NCI-H345 (cell line): ENCODE data around the gene RBMS1.
"Not testable (repeated sequence)": the region's sequence is repeated elsewhere in the genome, so short reads cannot be mapped to it uniquely, and the experiment has no call there.

Experiments used
- DNase-seq: peaks from one replicate; lab custom pipeline; 2025; lab: John Stamatoyannopoulos, UW

Gene RBMS1

DNA sequence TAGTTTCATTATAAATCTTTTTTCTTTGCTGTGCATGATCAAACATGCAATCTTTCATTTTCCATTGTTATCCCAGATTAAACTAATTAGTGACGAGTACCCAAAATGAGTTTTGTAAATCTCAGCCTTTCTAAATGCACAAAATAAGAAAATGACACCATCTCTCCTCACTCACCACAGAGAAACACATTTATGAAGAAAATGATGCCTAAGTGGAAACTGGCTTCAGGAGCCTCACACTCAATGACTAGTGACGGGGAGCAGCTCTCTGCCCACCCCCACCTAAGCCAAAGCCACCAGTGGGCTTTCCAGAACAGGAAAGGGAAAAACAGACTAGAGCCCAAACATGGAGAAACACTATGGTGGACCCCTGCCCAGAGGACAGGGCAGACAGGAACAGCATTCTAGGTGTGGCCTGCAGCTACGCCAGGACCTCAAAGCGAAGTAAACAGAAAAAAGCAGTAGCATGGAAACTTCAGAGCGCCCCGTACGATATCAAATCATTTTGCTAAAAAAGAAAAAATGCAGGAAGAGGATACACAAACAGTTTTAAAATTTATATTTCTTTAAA, 113.5 kb downstream of the RBMS1 start:
- DNase-seq, result no peak

DNA sequence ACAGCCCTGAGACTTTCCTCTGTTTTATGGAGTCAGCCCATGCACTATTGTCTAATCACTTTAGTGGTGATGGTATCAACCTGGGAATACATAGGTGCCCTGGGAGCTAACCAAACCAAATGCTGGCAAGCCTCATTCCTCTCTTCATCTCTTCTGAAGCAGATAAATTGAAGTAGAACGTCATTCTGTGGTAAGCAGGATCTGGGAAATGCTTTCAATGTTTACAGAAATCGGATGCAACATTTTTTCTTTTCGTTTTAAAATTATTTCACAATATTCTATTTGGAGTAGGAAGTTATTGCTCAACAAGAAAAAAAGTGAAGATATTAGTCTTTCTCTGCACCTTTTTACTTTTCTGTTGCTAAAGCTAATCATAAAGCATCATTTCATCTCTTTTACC, 114.2 kb downstream of the RBMS1 start:
- DNase-seq, result no peak

DNA sequence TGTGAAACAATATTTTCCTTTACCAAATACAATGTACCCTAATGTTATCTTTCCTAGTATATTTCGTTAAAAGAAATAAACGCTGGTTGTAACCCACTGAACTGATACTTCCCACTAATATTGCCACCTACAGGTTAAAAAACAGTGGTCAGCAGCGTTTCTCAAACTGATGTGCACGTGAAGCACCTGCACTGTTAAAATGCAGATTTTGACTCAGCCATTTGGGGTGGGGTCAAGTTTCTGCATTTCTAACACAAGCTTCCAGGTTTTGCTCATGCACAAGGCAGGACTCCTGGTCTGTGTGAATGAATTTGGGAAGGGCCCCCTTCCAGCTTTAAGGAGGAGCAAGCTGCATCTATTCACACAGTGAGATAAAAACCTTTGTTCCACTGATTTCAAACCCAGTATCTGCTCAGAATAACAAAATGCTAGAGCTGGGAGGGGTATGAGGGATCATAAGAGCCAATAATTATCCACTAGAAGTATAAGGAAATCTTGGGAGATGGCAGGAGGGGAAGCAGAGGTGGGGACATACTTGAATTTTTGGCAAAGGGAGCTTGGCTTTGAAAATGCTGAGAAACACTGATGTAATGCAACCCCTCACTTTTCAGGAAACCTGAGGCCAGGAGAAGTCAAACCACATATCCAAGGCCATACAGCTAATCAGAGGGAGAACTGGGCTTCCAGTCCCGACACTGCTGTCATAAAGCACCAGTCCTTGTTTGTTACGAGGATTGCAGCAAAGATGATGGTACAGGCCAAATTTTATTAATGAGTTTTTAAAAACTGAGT, 116.2 kb downstream of the RBMS1 start:
- no peak for DNase-seq

DNA sequence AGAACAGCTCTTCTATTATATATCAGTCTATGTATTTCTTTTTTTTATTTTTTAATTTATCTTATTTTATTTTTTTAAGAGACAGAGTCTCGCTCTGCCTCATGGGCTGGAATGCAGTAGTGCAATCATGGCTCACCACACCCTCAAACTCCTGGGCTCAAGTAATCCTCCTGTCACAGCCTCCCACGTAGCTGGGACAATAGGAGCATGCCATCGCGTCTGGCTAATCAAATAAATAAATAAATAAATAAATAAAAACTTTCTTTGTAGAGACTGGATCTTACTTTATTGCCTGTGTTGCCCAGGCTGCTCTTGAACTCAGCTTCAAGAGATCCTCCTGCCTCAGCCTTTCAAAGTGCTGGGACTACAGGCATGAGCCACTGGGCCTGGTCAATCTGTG, 117.0 kb downstream of the RBMS1 start:
- no peak for DNase-seq

DNA sequence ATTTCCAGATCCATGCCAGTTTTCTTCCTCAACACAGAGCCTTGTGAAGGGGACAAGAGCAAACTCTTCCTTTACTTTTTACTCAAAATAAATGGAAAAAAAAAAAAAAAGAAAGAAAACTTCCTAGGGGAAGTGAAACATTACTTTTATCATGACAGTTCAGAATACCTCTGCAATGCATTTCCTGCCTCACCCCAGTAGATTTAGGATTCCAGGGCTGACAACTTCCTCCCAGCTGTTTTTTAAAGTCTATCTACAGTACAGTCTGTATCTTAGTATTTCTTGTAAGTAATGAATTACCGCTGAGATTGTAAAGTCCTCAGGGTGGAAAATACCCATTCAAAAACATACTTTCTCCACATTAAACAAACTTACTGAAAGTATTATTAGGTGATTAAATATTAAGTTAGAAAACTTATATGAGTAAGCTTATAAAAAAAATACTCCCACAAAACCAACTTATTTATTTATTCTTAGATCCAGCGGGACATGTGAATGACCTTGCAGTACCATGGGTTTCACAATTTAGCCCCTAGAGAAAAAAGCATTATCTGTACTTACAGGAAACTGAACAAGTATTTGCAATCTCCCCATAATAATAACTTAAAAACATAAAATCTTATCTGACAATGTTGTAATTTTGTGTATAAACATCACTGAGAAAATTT, 117.7 kb downstream of the RBMS1 start:
- DNase-seq, result no peak

DNA sequence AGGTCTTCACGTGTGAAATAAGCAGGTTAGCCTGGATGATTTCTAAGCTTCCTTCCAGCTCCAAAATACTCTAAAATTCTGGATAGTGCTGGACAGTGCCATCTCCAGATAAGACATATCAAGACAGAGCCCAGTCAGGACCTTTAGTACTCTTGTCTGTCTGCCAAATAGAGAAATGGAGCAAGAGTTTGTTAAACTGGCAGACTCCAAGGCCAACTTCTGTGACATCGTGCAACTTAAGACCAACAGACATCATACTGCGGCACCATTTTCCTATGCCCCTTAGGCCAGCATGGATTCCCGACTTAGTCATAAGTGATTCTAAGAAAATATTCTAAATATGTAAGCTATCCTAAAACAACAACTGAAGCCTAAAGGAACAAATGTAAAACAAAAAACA, 118.6 kb downstream of the RBMS1 start:
- no peak for DNase-seq

DNA sequence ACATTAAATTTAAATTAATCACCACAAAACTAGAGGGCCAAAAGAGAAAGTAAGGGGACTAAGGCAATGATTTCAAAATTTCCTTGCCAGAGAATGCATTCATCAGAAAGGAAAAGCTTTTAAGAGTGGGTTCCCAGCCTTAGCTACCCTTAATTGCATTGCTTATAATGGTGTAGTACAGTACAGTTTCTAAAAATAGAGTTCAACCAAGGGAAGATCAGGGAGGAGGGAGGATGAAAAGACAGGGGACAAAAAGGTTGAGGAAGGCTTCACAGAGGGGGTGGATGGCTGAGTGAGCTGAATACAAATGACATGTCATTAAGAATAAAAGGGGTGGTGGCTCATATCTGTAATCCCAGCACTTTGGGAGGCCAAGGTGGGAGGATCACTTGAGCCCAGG, 119.9 kb downstream of the RBMS1 start:
- no peak for DNase-seq

DNA sequence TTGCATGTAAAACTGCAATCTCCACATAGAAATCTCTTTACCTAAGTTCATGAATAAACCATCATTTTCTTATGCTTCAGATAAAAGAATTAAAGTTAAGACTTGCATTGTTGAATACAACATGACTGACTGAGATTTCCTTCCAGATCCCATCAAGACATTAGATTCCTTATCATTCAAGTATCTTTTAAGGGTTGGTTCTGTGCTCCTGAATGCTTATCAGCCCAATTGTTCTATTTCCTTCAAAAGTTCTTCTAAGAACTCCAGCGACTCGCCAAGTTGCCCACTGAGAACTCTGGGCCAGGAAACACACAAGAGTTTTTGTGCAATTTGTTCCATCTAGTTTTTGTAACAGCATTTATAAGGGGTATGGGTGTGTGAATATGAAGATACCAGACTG, 120.3 kb downstream of the RBMS1 start:
- DNase-seq, result no peak

DNA sequence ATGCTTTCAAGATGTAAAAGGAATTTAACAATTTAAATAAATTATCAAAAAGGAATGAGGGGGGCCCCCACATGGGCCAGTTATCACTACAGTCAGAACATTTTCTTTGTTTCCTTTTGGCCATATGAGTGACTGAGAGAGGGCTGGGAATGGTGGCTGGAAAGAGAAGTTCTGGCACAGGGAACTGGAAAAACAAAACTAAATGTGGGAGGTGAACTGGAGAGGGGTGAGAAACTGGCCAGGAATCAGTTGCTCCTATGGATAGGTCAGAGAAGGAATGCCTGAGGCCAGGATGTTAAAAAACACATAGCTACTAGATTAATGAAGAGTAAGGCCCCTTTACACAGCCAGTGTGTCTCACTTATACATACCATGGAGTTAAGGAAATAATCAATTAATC, 121.0 kb downstream of the RBMS1 start:
- DNase-seq, result no peak

DNA sequence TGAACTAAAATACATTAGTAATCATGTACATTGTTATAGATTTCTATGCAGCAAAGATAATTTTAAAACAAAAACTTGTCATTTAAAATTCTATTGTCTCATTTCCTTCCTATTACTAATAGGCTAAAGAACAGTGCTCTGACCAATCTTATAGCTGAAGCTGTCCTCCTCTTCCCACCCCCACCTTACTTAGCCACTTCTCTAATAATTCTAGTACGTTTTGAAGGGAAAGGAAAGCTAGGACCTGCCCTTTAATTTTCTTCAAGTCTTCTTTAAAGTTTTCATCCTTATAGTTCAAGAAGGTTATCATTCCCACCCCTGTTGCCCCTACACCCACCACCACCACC, 121.6 kb downstream of the RBMS1 start:
- DNase-seq, result no peak

DNA sequence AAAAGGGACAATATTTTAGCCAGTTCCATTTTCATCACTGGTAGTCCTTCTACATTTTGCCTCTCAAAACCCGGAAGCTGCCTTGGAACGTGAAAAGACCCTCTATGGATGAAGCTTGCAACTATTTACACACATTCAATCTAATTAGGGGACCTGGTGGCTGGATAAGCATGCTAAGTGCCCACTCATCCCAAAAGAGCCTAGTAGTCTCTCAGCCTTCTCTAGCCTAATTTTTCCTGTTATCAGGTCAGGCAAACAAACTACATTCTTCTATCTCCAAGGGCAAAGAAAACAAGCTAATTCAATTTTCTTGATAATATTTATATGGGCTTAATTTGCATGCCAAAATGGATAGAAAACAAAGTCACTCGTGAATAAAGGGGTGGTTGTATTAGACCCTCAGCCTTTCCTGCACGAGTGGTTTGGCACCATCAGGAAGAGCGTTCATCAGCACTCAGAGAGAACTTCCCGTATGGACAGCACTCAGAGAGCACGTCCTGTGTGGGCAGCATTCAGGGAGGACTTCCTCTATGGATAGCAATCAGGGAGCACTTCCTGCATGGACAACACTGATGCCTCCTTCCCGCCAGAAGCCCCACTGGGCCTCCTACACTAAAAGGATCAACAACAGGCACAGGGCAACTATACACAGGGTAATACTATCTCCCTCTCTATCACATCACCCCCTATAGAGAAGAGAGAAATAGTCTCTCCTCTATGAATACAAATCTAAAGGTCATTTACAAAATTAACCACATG, 122.2 kb downstream of the RBMS1 start:
- no peak for DNase-seq

DNA sequence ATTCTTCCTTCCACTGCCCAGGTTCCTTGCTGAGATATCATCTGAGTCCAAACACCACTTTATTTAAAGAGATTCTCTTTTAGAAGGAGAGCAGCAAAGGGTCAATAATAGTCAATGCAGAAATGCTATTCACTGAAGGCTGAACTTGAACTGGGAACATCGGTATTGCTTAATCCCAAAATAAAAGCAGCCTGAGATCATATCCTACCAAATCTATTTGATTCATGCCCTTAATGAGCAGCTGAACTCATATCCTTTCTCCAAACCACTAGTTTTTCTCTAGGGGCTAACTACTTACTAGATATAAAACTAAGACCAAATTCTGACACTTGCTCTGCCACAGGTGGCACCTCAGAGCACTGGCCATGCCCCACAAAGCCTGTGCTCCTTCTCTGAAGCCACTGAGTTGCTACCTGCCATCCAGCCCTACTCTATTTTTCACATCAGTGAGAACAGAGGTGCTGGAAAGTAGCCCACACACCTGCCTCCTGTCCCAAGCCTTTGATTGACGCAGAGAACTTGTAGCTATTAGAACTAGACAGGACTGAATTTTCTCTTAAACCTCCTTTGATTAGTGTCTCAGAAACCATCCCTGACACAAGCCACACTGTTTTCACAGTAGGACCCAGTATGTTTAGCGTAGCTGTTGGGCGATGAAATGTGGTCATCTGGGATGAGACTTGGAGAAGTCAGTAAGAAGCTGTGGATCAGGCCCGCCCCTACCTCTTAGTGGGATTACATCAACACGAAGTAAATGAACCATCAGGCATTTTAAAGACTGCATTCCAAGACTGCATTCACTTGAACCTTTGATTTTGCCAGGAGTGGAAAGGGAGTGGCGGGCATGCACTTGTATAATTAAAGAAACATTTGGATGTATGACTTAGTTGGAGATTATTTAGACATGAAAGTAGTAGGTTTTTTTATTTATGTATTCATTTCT, 124.3 kb downstream of the RBMS1 start:
- DNase-seq, result no peak

DNA sequence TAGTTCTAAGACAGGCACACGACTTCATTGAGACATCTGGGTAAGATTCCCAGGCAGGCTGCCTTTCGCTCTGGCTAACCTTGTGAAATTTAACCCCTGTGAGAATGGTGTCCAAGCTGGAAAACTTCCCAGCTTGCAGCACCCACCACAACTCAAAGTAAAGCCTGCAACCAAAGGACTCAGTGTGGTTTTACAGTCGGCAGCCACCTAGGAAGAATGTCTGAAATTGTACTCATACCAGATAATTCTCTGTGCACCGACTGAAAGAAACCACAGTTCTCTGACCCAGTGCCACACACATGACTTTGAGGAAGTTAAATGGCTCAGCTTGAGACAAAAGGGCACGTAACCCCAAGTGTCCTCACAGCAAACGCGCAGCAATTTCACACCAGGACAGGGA, 125.7 kb downstream of the RBMS1 start:
- no peak for DNase-seq

DNA sequence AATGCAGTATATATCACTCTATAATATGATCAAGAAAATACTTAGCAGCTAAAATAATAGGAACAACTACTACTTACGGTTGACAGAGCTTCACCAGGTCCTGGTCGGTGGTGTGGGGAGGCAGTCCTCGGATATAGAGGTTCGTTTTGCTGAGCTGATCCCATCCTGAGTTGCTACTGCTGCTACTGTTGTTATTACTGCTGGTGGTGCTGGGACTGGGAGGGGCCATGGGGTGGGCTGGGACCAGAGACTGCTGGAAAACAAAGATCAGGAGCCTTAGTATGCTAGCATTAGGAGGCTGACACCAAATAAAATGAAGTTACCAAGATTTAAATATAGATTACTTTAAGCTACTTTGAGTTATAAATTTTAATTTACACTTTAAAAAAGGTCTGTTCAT, 126.5 kb downstream of the RBMS1 start:
- DNase-seq, result not testable (repeated sequence)

DNA sequence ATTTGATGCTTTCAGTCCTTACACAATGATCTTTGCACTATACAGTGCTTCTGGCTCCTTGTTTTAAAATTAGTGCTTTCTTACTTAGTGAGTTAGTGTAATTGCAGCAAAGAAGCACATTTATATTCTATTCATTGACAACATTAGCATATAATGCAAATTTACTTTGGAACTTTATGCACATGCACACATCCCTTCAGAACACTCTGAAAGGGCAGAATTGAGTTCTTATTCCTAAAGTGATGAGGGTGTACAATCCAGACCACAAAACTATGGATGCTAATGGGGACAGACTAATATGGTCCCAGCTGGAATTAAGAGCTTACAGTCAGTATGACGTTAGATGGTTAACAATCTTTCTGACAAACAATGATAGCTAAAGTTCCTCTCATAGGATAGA, 127.1 kb downstream of the RBMS1 start:
- no peak for DNase-seq

DNA sequence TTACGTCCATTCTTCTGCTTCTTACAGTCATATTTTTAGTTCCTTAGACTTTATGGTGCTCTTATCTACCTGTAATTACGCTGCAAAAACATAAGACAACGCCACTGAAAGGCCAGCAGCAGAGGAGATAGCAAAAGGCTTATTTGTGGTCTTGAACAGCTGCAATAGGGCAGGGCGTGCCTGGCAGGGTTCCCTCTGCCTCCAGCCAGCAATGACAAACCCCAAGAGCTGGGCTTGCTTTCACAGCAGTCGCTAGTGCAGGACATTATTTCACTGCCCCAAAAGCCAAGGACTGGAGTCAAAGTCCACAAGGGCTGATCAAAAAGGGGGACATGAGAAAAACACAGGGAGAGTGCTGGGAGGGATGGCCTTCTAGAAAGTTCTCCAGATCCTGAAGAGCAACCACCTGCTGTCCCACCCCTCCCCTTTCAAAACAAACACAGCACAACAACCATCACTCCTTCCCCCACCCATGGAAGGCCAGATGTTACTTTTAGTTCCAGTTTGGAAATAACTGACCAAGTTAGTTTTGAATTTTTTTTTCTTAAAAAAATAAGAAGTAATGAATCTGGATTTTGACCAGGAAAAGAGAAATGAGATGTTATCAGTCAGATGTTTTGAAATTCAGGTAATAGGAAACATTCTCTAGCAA, 127.8 kb downstream of the RBMS1 start:
- DNase-seq, result no peak

DNA sequence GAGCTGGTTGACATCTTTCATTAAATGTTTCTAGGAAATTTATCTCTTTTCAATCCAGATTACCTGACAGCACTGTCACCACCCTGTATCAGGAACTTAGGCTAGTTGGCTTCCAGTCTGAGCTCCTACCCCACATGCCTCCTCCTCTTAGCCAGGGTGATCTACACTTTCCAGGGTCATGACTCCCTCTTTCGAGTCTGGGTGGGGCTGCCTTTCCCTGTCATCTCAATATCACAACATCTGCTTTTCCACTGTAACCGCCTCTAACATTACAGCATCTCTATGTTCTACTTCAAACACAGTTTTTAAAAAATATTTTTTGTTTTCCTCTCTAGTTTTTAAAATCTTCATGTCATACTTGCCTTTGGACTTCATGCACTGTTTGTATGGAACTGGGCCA, 129.2 kb downstream of the RBMS1 start:
- no peak for DNase-seq

DNA sequence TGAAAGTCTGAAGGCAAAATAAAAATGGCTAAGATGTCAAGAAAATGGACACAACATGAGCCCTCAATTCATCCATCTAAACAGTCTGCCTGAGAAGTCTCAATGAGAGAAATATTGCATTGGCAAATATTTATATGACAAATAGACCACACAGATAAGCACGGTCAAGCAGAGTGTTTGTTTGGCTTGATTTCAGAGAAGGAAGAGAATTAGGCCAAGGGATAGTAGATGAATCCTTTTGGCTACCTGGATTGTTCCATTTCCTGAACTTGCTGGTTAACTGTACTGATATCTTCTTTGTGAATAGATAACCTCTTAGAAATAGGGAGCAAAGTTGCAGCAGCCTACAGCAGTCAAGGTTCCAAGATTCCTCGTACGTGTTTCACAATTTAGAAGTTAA, 129.6 kb downstream of the RBMS1 start:
- DNase-seq, result no peak

DNA sequence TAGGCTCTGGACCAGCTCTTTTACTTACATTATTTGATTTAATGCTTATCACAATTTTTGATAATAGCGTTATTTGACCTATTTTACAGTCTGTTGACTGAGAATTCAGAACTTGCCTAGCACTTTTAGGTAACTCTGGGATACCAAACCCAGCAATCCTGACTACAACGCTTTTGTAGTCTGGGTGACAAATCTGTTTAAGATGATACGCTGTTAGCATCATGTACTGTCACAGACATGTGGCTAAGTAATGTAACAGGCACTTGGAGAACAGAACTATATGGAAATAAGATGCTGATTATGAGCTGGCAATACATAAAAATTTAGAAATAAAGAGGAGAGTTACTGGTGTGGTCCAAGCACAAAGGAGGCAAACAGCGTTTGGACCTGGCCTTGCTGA, 130.6 kb downstream of the RBMS1 start:
- DNase-seq, result no peak

DNA sequence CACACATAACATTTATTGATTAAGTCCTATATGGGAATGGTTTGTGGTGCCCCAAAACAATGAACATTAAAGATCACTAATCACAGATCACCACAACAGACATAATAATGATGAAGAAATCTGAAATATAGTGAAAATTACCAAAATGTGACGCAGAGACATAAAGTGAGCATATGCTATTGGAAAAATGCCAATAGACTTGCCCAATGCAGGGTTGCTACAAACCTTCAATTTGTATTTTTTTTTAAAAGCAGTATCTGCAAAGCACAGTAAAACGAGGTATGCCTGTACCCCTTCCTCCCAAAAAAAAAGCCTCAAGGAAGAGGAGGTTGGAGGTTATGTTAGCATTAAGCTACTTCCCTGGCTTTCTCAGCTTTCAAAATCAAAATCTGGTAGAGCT, 131.1 kb downstream of the RBMS1 start:
- no peak for DNase-seq

DNA sequence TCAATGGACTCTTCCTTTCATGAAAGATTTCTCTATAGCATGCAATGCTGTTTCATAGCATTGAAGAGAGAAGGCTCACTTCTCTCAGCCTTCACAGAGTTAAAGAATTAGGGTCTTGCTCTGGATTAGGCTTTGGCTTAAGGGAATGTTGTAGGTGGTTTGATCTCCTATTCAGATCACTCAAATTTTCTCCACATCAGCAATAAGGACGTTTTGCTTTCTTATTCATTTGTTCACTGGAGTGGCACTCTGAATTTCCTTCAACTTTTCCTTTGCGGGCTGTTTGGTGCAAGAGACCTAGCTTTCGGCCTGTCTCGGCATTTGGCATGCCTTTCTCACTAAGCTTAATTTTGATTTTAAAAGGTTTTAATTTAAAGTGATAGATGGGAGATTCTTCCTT, 131.6 kb downstream of the RBMS1 start:
- no peak for DNase-seq
